ENCODE measurements around the gene ZNF497.

- TF ChIP-seq FOXJ3 (CRISPR knock-in tag; IDR thresholded peaks at IDR 0.05; ENCODE audit: borderline replicate concordance) (no peak), JDP2 (CRISPR knock-in tag; IDR thresholded peaks at IDR 0.05; ENCODE audit: borderline replicate concordance) (no peak), ZNF12 (CRISPR knock-in tag; IDR thresholded peaks at IDR 0.05) (no peak), STAT6 (CRISPR knock-in tag; IDR thresholded peaks at IDR 0.05; ENCODE audit: borderline replicate concordance) (no peak), CHD2 (IDR thresholded peaks at IDR 0.05; ENCODE audit: low read depth, low read length) (no peak), MTF1 (CRISPR knock-in tag; IDR thresholded peaks at IDR 0.05) (no peak), HOXA7 (CRISPR knock-in tag; IDR thresholded peaks at IDR 0.05) (no peak), SIN3A (IDR thresholded peaks at IDR 0.05; ENCODE audit: borderline replicate concordance, low read depth, low read length) (0 out of 2 replicates have a peak, but pooled peaks have one; percentile 30), MEF2D (CRISPR knock-in tag; IDR thresholded peaks at IDR 0.05) (no peak)
- TF ChIP-seq, protein P1, sequence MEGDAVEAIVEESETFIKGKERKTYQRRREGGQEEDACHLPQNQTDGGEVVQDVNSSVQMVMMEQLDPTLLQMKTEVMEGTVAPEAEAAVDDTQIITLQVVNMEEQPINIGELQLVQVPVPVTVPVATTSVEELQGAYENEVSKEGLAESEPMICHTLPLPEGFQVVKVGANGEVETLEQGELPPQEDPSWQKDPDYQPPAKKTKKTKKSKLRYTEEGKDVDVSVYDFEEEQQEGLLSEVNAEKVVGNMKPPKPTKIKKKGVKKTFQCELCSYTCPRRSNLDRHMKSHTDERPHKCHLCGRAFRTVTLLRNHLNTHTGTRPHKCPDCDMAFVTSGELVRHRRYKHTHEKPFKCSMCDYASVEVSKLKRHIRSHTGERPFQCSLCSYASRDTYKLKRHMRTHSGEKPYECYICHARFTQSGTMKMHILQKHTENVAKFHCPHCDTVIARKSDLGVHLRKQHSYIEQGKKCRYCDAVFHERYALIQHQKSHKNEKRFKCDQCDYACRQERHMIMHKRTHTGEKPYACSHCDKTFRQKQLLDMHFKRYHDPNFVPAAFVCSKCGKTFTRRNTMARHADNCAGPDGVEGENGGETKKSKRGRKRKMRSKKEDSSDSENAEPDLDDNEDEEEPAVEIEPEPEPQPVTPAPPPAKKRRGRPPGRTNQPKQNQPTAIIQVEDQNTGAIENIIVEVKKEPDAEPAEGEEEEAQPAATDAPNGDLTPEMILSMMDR (CRISPR knock-in tag; IDR thresholded peaks at IDR 0.05), result peak; percentile 52
Observed at GRCh38 chr19:58387338-58388174, 25.0 kb upstream of the ZNF497 start.
